Mucosa of stomach (tissue), 1 donor: ENCODE data around the gene NFKBIE.

Source experiments
- H3K27me3 ChIP-seq: one replicate; pipeline ENCODE4 v1.7.0; 2013; ENCODE audit warnings: mild to moderate bottlenecking, low read length; ENCODE audit not compliant: control insufficient read depth, insufficient read depth
- H3K36me3 ChIP-seq: one replicate; pipeline ENCODE4 v1.7.0; 2013; ENCODE audit warnings: low read length; ENCODE audit not compliant: control insufficient read depth, insufficient read depth
- H3K4me1 ChIP-seq: one replicate; pipeline ENCODE4 v1.7.0; 2013; ENCODE audit warnings: mild to moderate bottlenecking, low read length; ENCODE audit not compliant: control insufficient read depth, insufficient read depth
- H3K4me3 ChIP-seq: one replicate; pipeline ENCODE4 v1.7.0; 2013; ENCODE audit warnings: low read length
- H3K9ac ChIP-seq: one replicate; pipeline ENCODE4 v1.7.0; 2013; ENCODE audit warnings: mild to moderate bottlenecking, low read length, moderate library complexity
- H3K9me3 ChIP-seq: one replicate; pipeline ENCODE4 v1.7.0; 2013; ENCODE audit warnings: mild to moderate bottlenecking, low read length, moderate library complexity; ENCODE audit not compliant: control insufficient read depth
- donor health status: Pancreatic carcinoma.

Gene NFKBIE

DNA sequence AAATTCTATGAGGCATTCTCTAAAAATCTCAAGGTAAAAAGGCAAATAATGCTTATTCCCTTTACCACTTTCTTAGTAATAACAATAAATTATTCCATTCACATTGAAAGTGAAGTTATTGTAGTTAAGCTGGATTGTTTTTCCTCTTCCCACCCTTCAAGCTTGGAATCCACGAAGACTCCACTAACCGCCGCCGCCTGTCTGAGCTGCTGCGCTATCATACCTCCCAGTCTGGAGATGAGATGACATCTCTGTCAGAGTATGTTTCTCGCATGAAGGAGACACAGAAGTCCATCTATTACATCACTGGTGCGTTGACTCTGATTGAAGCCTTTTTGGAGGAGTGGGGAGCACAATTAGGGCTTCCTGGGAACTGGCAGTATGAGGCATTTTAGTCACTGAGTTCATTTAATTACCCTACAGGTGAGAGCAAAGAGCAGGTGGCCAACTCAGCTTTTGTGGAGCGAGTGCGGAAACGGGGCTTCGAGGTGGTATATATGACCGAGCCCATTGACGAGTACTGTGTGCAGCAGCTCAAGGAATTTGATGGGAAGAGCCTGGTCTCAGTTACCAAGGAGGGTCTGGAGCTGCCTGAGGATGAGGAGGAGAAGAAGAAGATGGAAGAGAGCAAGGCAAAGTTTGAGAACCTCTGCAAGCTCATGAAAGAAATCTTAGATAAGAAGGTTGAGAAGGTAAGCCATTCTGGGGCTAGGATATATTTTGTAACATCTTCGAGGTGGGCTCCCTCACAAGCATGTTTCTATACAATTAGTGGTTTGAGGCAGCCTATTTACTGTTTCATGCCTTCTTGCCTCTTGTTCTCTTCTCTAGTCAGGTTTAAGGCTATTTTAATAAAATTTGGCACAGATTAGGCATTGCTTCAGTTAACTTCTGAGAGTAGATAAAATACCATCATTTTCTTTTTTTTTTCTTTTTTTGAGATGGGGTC, 13.5 kb downstream of the NFKBIE start:
- no peak overlapping the region for H3K9ac ChIP-seq
- H3K4me1 ChIP-seq, result peaks cover 32% of the 10 kb centered on the region
- H3K27me3 ChIP-seq, result no peaks in the 10 kb centered on the region
- no peaks in the 10 kb centered on the region for H3K9me3 ChIP-seq
- no peak overlapping the region for H3K4me3 ChIP-seq
- H3K36me3 ChIP-seq, result peaks cover 24% of the 10 kb centered on the region

DNA sequence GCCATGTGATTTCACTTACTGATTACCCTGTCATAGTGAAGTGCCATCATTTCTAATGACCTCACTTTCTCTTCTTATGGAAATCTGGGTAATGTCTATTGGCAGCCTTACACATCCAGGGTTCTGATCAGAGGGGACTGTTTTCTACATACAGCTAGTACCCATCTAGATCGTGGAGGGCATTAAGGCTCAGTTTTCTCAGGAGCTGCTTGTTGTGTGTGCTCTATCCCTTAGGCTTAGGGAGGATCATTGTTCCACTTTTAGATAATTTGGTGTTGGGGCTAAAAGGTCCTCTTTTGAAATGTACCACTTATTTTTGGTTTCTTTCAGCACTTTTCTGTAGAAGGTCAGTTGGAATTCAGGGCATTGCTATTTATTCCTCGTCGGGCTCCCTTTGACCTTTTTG, 14.6 kb downstream of the NFKBIE start:
- Histone ChIP-seq H3K4me3 (no peak overlapping the region), H3K9ac (no peak overlapping the region), H3K4me1 (peaks cover 25% of the 10 kb centered on the region), H3K36me3 (peaks cover 24% of the 10 kb centered on the region), H3K27me3 (no peaks in the 10 kb centered on the region), H3K9me3 (no peaks in the 10 kb centered on the region)

DNA sequence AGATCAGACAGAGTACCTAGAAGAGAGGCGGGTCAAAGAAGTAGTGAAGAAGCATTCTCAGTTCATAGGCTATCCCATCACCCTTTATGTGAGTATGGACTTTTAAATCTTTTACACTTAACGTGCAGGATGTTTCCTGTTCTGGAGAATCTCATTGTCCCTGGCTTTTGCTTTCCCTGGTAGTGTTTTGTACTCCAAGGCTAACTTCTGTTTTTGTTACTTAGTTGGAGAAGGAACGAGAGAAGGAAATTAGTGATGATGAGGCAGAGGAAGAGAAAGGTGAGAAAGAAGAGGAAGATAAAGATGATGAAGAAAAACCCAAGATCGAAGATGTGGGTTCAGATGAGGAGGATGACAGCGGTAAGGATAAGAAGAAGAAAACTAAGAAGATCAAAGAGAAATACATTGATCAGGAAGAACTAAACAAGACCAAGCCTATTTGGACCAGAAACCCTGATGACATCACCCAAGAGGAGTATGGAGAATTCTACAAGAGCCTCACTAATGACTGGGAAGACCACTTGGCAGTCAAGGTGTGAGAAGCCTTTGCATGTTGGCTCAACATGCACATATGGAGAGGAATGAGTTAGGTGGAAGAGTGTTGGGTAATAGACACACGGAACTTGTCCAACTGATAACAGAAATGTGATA, 15.2 kb downstream of the NFKBIE start:
- H3K36me3 ChIP-seq, result peaks cover 24% of the 10 kb centered on the region
- no peaks in the 10 kb centered on the region for H3K9me3 ChIP-seq
- H3K9ac ChIP-seq, result no peak overlapping the region
- no peaks in the 10 kb centered on the region for H3K27me3 ChIP-seq
- H3K4me3 ChIP-seq, result no peak overlapping the region
- peaks cover 26% of the 10 kb centered on the region for H3K4me1 ChIP-seq

DNA sequence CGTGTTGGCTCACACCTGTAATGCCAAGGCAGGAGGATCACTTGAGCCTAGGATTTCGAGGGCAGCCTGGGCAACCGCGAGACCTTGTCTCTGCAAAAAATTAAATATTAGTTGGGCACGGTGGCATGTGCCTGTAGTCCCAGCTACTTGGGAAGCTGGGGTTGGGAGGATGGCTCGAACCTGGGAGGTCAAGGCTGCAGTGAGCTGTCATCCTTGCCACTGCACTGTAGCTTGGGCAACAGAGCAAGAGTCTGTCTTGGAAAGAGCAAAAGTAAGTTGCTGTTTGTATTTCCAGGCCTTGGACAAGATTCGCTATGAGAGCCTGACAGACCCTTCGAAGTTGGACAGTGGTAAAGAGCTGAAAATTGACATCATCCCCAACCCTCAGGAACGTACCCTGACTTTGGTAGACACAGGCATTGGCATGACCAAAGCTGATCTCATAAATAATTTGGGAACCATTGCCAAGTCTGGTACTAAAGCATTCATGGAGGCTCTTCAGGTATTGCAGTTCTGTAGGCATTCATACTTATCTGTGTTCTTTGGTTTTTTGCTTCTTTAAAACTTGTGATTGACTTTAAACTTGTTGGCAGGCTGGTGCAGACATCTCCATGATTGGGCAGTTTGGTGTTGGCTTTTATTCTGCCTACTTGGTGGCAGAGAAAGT, 16.1 kb downstream of the NFKBIE start:
- peak overlapping the region; percentile 89 for H3K9ac ChIP-seq
- H3K36me3 ChIP-seq, result peaks cover 14% of the 10 kb centered on the region

GRCh38 chr6:44248579-44248978, 16.8 kb downstream of the NFKBIE start:
- Histone ChIP-seq H3K4me1 (peaks cover 23% of the 10 kb centered on the region), H3K9ac (peak overlapping the region; percentile 89), H3K4me3 (peak overlapping the region; percentile 99), H3K36me3 (peaks cover 13% of the 10 kb centered on the region), H3K9me3 (no peaks in the 10 kb centered on the region), H3K27me3 (no peaks in the 10 kb centered on the region)

More for the DNA sequence above, 16.1 kb downstream of the NFKBIE start:
- Histone ChIP-seq H3K4me3 (no peak overlapping the region), H3K27me3 (no peaks in the 10 kb centered on the region), H3K4me1 (peaks cover 23% of the 10 kb centered on the region), H3K9me3 (no peaks in the 10 kb centered on the region)

DNA sequence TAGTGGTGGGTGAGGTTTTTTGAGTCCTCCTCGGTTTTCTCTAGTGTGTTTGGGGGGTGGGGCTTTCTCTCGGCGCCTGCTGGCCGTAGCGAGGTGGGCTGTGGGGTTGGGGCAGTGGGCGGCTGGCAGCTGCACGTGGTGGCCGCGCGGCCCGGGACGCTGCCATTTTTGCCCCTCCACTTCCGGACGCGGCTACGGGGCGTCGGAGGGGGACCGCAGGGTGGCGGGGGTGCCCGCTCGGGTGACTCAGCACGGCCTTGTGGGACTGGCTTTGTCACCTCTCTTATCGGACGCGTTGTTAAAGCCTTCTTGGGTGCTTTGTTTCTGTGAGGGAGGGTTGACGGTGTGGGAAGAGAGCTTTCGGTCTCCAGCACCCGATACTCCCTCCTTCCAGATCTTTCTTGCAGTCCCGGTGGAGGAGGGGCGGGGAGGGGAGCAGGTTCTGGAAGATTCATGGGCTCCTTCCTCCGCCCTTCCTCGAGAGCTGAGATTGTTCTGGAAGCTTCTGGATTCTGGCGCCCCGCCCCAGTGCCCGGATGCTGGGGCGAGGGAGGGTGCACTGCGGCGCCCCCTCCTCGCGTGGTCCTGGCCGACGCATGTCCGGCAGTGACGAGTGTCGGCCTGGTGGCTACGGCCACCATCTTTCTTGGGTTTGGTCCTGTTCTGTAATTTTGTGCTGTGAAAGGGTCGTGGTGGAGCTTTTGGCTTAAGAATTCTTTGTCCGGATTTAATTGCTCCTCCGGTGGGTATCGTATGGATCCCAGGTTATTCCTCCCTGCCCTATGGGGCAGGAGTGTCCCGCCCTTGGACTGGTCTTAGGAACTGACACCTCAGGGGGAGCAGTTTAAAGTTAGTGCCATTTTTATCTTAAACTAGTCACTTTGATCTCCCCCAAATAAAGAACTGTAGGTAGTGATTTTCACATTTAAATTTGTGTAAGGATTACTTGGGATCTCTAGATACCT, 17.7 kb downstream of the NFKBIE start:
- peaks cover 18% of the 10 kb centered on the region for H3K4me1 ChIP-seq
- H3K27me3 ChIP-seq, result no peaks in the 10 kb centered on the region
- H3K9me3 ChIP-seq, result no peaks in the 10 kb centered on the region
- H3K9ac ChIP-seq, result peak overlapping the region; percentile 89
- H3K36me3 ChIP-seq, result peaks cover 13% of the 10 kb centered on the region
- H3K4me3 ChIP-seq, result peak overlapping the region; percentile 99

DNA sequence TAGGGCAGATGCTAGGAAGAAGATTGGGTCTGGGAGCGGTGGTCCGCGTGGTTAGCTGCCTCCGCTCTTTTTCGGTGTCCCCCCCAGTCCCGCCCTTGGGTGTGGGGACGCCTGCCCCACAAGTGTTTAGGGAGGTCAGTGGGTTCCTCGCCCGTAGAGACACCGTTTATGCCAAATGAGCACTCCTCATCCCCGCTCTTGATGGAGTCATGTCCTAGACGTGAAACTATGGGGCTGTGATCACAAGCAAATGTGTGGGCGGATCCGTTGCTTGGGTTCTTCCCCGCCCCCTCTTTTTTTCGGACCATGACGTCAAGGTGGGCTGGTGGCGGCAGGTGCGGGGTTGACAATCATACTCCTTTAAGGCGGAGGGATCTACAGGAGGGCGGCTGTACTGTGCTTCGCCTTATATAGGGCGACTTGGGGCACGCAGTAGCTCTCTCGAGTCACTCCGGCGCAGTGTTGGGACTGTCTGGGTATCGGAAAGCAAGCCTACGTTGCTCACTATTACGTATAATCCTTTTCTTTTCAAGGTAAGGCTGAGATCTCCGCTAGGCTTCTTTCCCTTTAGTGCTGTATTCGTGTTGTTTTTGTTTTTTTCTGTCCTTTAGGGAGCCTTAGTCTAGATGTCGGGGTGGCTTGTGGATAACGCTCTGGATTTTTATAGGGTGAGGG, 18.6 kb downstream of the NFKBIE start, which contains the start of gene HSP90AB1:
TSS of gene HSP90AB1 (plus strand) at position 439 of the 675 bp plus-strand sequence. CDS start 1,529 bp downstream, outside the sequence.
- peak within 1 kb of the TSS; percentile 99 for H3K4me3 ChIP-seq

GRCh38 chr6:44245912-44246662, 19.3 kb downstream of the NFKBIE start:
- Histone ChIP-seq H3K9me3 (no peaks in the 10 kb centered on the region), H3K9ac (peak overlapping the region; percentile 89), H3K36me3 (peaks cover 4% of the 10 kb centered on the region), H3K4me3 (peak overlapping the region; percentile 99), H3K27me3 (no peaks in the 10 kb centered on the region), H3K4me1 (peaks cover 18% of the 10 kb centered on the region)

More for the DNA sequence above, 18.6 kb downstream of the NFKBIE start, which contains the start of gene HSP90AB1:
- peaks cover 11% of the 10 kb centered on the region for H3K36me3 ChIP-seq
- H3K4me1 ChIP-seq, result peaks cover 18% of the 10 kb centered on the region
- H3K27me3 ChIP-seq, result no peaks in the 10 kb centered on the region
- H3K9ac ChIP-seq, result peak within 1 kb of the TSS; percentile 89
- H3K9me3 ChIP-seq, result no peaks in the 10 kb centered on the region

DNA sequence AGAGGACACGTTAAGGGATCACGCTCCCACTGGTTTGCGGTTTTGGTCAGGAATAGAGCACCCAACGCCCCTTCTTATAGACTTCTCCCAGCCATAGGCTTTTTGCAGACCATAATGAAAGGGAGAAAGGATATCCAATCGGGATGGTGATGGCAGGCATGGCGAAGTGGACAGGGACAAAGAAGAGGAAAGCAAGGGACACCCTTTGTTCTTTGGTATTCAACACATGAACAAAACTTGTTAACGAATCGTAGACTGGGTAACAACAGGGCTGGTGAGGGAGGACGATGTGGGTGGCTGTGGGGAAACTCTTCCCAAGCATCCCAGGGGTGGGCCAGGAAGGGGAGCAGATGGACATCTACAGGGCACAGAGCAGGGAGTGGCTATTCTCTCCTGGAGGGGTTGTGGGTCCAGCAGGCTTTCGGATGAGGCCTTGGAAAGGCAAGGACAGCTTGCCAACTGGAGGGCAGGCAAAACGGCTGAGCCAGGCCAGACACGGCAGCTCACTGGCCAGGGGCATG, 19.9 kb downstream of the NFKBIE start:
- H3K4me1 ChIP-seq, result peaks cover 18% of the 10 kb centered on the region
- H3K9me3 ChIP-seq, result no peaks in the 10 kb centered on the region
- peak overlapping the region; percentile 99 for H3K4me3 ChIP-seq
- H3K36me3 ChIP-seq, result no peaks in the 10 kb centered on the region
- no peaks in the 10 kb centered on the region for H3K27me3 ChIP-seq
- peak overlapping the region; percentile 89 for H3K9ac ChIP-seq

- Histone ChIP-seq H3K36me3 (no peaks in the 10 kb centered on the region), H3K9ac (no peak overlapping the region), H3K4me1 (peaks cover 7% of the 10 kb centered on the region), H3K27me3 (no peaks in the 10 kb centered on the region), H3K4me3 (no peak overlapping the region), H3K9me3 (no peaks in the 10 kb centered on the region)
These were observed 22.0 kb downstream of the NFKBIE start for GRCh38 chr6:44243345-44243744.
